Transverse colon (tissue), 4 donors: Measurements from ENCODE around the gene GALNT2.

ENCODE experiments used
- POLR2A ChIP-seq: fragments of 450-650 bp; IDR thresholded peaks from one replicate; pipeline ENCODE4 v1.6.1; 2016; ENCODE audit warnings: antibody characterized with exemption, mild to moderate bottlenecking, moderate library complexity
- POLR2AphosphoS5 ChIP-seq, 3 donors: sonication (generic); formaldehyde crosslinking; IDR thresholded peaks; one replicate each; pipeline ENCODE4 v1.6.1; 2016; ENCODE audit warnings: antibody characterized with exemption in 3 of 3
- TF ChIP-seq, protein P1 (sequence below), 5 experiments: fragments of 200-600 bp in 3 of 5; fragments of 450-650 bp in 2 of 5; sonication (generic) in 3 of 5; IDR thresholded peaks; 1 replicate in 2 of 5; 2 replicates in 3 of 5; pipeline ENCODE4 v1.5.1; 2016 to 2017; ENCODE audit warnings: antibody characterized with exemption in 5 of 5, inconsistent platforms in 3 of 5, mild to moderate bottlenecking in 2 of 5, moderate library complexity in 1 of 5

GRCh38 chr1:230163719-230164118, 96.7 kb downstream of the GALNT2 start:
- TF ChIP-seq, protein P1, sequence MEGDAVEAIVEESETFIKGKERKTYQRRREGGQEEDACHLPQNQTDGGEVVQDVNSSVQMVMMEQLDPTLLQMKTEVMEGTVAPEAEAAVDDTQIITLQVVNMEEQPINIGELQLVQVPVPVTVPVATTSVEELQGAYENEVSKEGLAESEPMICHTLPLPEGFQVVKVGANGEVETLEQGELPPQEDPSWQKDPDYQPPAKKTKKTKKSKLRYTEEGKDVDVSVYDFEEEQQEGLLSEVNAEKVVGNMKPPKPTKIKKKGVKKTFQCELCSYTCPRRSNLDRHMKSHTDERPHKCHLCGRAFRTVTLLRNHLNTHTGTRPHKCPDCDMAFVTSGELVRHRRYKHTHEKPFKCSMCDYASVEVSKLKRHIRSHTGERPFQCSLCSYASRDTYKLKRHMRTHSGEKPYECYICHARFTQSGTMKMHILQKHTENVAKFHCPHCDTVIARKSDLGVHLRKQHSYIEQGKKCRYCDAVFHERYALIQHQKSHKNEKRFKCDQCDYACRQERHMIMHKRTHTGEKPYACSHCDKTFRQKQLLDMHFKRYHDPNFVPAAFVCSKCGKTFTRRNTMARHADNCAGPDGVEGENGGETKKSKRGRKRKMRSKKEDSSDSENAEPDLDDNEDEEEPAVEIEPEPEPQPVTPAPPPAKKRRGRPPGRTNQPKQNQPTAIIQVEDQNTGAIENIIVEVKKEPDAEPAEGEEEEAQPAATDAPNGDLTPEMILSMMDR (IDR thresholded peaks at IDR 0.05): no peak
- TF ChIP-seq POLR2AphosphoS5 (IDR thresholded peaks at IDR 0.05) (no peak), POLR2A (no peak)
